NCI-H446 treated with DMSO at 0.1 percent for 48 hours (cell line): Measurements from ENCODE around the gene PI4KA.
"Not testable (repeated sequence)": the region's sequence is repeated elsewhere in the genome, so short reads cannot be mapped to it uniquely, and the experiment has no call there.

Experiments used
- DNase-seq: peaks from one replicate; lab custom pipeline; 2025; lab: John Stamatoyannopoulos, UW

Gene PI4KA

GRCh38 chr22:20847318-20847822 lies 11.2 kb downstream of the PI4KA start:
- DNase-seq: no peak

GRCh38 chr22:20844055-20845037 lies 14.3 kb downstream of the PI4KA start:
- no peak for DNase-seq

GRCh38 chr22:20843501-20843900 lies 15.1 kb downstream of the PI4KA start:
- no peak for DNase-seq

GRCh38 chr22:20840646-20841371 lies 17.8 kb downstream of the PI4KA start:
- no peak for DNase-seq

- no peak for DNase-seq
These were observed 18.6 kb downstream of the PI4KA start for GRCh38 chr22:20839837-20840645.

GRCh38 chr22:20839354-20839753 lies 19.3 kb downstream of the PI4KA start:
- DNase-seq: not testable (repeated sequence)

GRCh38 chr22:20836987-20837823 lies 21.4 kb downstream of the PI4KA start:
- no peak for DNase-seq

GRCh38 chr22:20834725-20835124 lies 23.9 kb downstream of the PI4KA start:
- DNase-seq: no peak

- DNase-seq: no peak
These were observed 24.4 kb downstream of the PI4KA start for GRCh38 chr22:20834206-20834605.

- DNase-seq: no peak
These were observed 25.4 kb downstream of the PI4KA start for GRCh38 chr22:20833225-20833665.

- no peak for DNase-seq
These were observed 29.0 kb downstream of the PI4KA start for GRCh38 chr22:20829491-20830134.

- not testable (repeated sequence) for DNase-seq
These were observed 32.0 kb downstream of the PI4KA start for GRCh38 chr22:20826373-20827152.

GRCh38 chr22:20825624-20826023 lies 33.0 kb downstream of the PI4KA start:
- DNase-seq: no peak

- not testable (repeated sequence) for DNase-seq
These were observed 33.4 kb downstream of the PI4KA start for GRCh38 chr22:20825216-20825615.

- no peak for DNase-seq
These were observed 35.3 kb downstream of the PI4KA start for GRCh38 chr22:20823264-20823663.

GRCh38 chr22:20822240-20822639 lies 36.4 kb downstream of the PI4KA start:
- no peak for DNase-seq

GRCh38 chr22:20821717-20822239 lies 36.8 kb downstream of the PI4KA start:
- not testable (repeated sequence) for DNase-seq

- no peak for DNase-seq
These were observed 39.1 kb downstream of the PI4KA start for GRCh38 chr22:20819471-20819870.

- DNase-seq: no peak
These were observed 40.1 kb downstream of the PI4KA start for GRCh38 chr22:20818471-20818870.
